ENCODE measurements around the gene EMSY. TPM values are rescaled to one million over a fixed set of nuclear protein-coding genes. Genes with fewer than 3 reads are reported as not detected.

The EMSY gene
- total and polyA plus RNA-seq, 2 of the 13 experiments (the other 11 are each of a cell fraction or from before 2014, with no cell fraction given), result 11.6 to 18.5 TPM

GRCh38 chr11:76493626-76494539 is 49.1 kb downstream of the EMSY start:
- intact Hi-C loops (cut with micrococcal nuclease; ENCODE audit: unreplicated experiment), result no loop called here
- no peaks in the 10 kb centered on the region for H3K79me2 ChIP-seq (ENCODE audit: insufficient read depth, low read length)

More at GRCh38 chr11:76493626-76494539, 49.1 kb downstream of the EMSY start:
- no peaks in the 10 kb centered on the region for H4K20me1 ChIP-seq (ENCODE audit: insufficient read depth, low read length)
- FAIRE-seq (no peak), ATAC-seq (no peak), DNase-seq (ENCODE audit: low spot score) (no peak)
- no peak overlapping the region for H3K9ac ChIP-seq (ENCODE audit: insufficient read depth, low read depth, low read length)
- no peak overlapping the region for H3K4me2 ChIP-seq (ENCODE audit: low read depth, low read length)
- no peak overlapping the region for H3K27ac ChIP-seq (ENCODE audit: extremely low read length, insufficient read depth, low read length)
- no peaks in the 10 kb centered on the region for H3K9me3 ChIP-seq (ENCODE audit: low read length)
- H3K4me3 ChIP-seq (replicated peaks in 1 of 3; ENCODE audit: insufficient read depth in 1 of 3, low read depth in 2 of 3, low read length in 3 of 3), result no peak overlapping the region
- TF ChIP-seq ZNF629 (CRISPR knock-in tag; conservative IDR thresholded peaks at IDR 0.05) (no peak), LBX2 (CRISPR knock-in tag; IDR thresholded peaks at IDR 0.05; ENCODE audit: borderline replicate concordance) (no peak), SMAD9 (CRISPR knock-in tag; IDR thresholded peaks at IDR 0.05) (no peak), PRDM15 (CRISPR knock-in tag; IDR thresholded peaks at IDR 0.05) (no peak)
- CTCF ChIA-PET (ENCODE audit: low intra/inter-chr PET ratio, low total read pairs), result no interaction called here
- H3K4me1 ChIP-seq (ENCODE audit: insufficient read depth, low read length), result no peaks in the 10 kb centered on the region
- H2AFZ ChIP-seq (ENCODE audit: low read length), result no peak overlapping the region
- POLR2A ChIA-PET, result no interaction called here
- H3K27me3 ChIP-seq (ENCODE audit: control insufficient read depth in 1 of 2, insufficient read depth in 2 of 2, low read length in 2 of 2), result no peaks in the 10 kb centered on the region
- in situ Hi-C loops (cut with HindIII; ENCODE audit: extremely low pct_ligation_motif_present, low pct_unique_long_range_greater_than_20kb), result no loop called here
- H3K36me3 ChIP-seq (replicated peaks in 1 of 2; ENCODE audit: control insufficient read depth in 1 of 2, insufficient read depth in 2 of 2, low read length in 2 of 2), result peaks cover 2 to 16% of the 10 kb centered on the region in 2 experiments; a peak in 4 of 5 replicates
- 95% methylated on average over 8 of the region's 25 CpGs for WGBS (ENCODE audit: low lambda C conversion rate)
- BruUV-seq (replicated peaks), result no TSS peak
